ENCODE results near the gene MUC13.

DNA sequence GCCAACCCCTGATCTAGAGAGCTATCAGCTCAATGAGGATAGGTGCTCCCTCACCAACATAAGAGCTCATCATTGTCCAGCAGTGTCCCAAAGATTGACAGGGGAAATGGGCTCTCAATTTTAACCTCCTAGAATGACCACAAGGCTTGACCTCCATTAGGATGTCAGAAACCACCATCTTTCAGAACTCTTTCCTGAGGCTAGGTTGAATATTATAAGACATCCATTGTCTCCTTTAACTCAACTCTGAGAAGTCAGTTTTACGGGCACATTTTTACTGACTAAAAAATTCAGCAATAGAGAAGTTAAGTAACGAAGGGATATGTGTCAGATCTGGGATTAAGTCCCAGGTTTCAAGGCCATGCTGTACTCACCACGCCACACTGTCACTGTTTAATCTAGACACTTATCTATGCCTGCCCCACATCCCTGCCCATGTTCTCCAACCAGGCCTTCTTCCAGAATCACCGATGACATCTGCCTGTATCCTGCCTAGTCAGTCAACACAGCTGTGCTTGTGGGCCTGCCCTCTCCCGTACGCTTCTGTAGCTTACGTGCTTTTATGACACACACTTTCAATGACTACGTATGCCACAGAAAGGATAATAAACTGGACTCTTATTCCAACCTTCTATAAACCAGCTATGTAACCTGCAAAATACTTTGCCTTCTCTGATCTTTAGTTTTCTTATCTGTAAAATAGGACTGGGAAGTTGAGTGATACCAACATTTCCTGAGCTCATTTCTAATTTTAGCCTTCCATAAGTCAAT, 17.1 kb upstream of the MUC13 start:
- TF ChIP-seq POLR2A (IDR thresholded peaks at IDR 0.05) (no peak), POLR2AphosphoS5 (IDR thresholded peaks at IDR 0.05) (no peak)
- TF ChIP-seq, protein P1, sequence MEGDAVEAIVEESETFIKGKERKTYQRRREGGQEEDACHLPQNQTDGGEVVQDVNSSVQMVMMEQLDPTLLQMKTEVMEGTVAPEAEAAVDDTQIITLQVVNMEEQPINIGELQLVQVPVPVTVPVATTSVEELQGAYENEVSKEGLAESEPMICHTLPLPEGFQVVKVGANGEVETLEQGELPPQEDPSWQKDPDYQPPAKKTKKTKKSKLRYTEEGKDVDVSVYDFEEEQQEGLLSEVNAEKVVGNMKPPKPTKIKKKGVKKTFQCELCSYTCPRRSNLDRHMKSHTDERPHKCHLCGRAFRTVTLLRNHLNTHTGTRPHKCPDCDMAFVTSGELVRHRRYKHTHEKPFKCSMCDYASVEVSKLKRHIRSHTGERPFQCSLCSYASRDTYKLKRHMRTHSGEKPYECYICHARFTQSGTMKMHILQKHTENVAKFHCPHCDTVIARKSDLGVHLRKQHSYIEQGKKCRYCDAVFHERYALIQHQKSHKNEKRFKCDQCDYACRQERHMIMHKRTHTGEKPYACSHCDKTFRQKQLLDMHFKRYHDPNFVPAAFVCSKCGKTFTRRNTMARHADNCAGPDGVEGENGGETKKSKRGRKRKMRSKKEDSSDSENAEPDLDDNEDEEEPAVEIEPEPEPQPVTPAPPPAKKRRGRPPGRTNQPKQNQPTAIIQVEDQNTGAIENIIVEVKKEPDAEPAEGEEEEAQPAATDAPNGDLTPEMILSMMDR (IDR thresholded peaks at IDR 0.05), result no peak
